A673 (cell line): ENCODE data around the gene BTBD8. TPM values are rescaled to one million over a fixed set of nuclear protein-coding genes. Genes with fewer than 3 reads are reported as not detected.

Experiments
- BruUV-seq: library from RNA; stranded (reverse); fragments of 400-500 nt; replicated peaks from 2 replicates; lab custom pipeline; 2021; lab: Mats Ljungman, UMichigan
- CTCF ChIA-PET: fragments of 300-600 bp; sonication (Branson Sonifier 250); formaldehyde crosslinking; loops from one replicate; lab custom pipeline; 2022; ENCODE audit warnings: antibody characterized with exemption; lab: Charles Lee
- POLR2A ChIA-PET: fragments of 300-600 bp; sonication (Branson Sonifier 250); formaldehyde crosslinking; loops from one replicate; lab custom pipeline; 2022; ENCODE audit warnings: antibody characterized with exemption; ENCODE audit not compliant: low non-redundant PET; lab: Charles Lee
- DNase-seq: peaks from one replicate; pipeline ENCODE4 v3.0.0-alpha.2; 2015; ENCODE audit warnings: low spot score
- H3K27ac ChIP-seq: fragments of 200-600 bp; sonication (generic); 2 replicates; pipeline ENCODE4 v1.5.1; 2016; ENCODE audit warnings: mixed run types, low read depth, mild to moderate bottlenecking, mixed read lengths, antibody characterized with exemption, low read length; ENCODE audit not compliant: poor library complexity, severe bottlenecking
- H3K27me3 ChIP-seq: fragments of 200-600 bp; sonication (generic); replicated peaks from 2 replicates; pipeline ENCODE4 v1.6.1; 2017; ENCODE audit warnings: mixed run types, low read depth, mild to moderate bottlenecking, mixed read lengths, antibody characterized with exemption, low read length; ENCODE audit not compliant: insufficient read depth, poor library complexity
- H3K36me3 ChIP-seq: fragments of 200-600 bp; sonication (generic); 2 replicates; pipeline ENCODE4 v1.6.1; 2016; ENCODE audit warnings: mixed run types, mild to moderate bottlenecking, mixed read lengths, antibody characterized with exemption, low read length; ENCODE audit not compliant: insufficient read depth, poor library complexity, severe bottlenecking
- H3K4me1 ChIP-seq: fragments of 200-600 bp; sonication (generic); 2 replicates; pipeline ENCODE4 v1.6.1; 2017; ENCODE audit warnings: mixed run types, mild to moderate bottlenecking, mixed read lengths, antibody characterized with exemption, low read length; ENCODE audit not compliant: insufficient read depth, poor library complexity, severe bottlenecking
- H3K4me3 ChIP-seq: fragments of 200-600 bp; sonication (generic); 2 replicates; pipeline ENCODE4 v1.5.1; 2016; ENCODE audit warnings: low read depth, mixed run types, mild to moderate bottlenecking, mixed read lengths, low read length; ENCODE audit not compliant: poor library complexity, severe bottlenecking
- H3K9me3 ChIP-seq: fragments of 200-600 bp; sonication (generic); 2 replicates; pipeline ENCODE4 v1.6.1; 2016; ENCODE audit warnings: mixed run types, low read depth, mild to moderate bottlenecking, mixed read lengths, antibody characterized with exemption, low read length; ENCODE audit not compliant: poor library complexity, severe bottlenecking
- EZH2 ChIP-seq: fragments of 200-600 bp; sonication (generic); IDR thresholded peaks from 2 replicates; pipeline ENCODE4 v1.6.1; 2017; ENCODE audit warnings: borderline replicate concordance, low read depth, mild to moderate bottlenecking, mixed read lengths, antibody characterized with exemption, low read length; ENCODE audit not compliant: poor library complexity, severe bottlenecking
- intact Hi-C: fragments of 100-400 bp; cut with micrococcal nuclease; formaldehyde crosslinking; loops from one replicate; pipeline ENCODE4 v1.10.0; 2022; ENCODE audit not compliant: unreplicated experiment
- total RNA-seq: library from RNA; stranded (reverse); gene quantifications from 2 replicates; pipeline ENCODE4 v1.2.3, GENCODE V29; 2021
- TF ChIP-seq, protein P1 (sequence below): fragments of 300-800, 200-600 bp; sonication (generic); conservative IDR thresholded peaks from 2 replicates; pipeline ENCODE4 v1.5.1; 2017; ENCODE audit warnings: low read depth, mild to moderate bottlenecking, antibody characterized with exemption, low read length, moderate library complexity, mixed read lengths

The BTBD8 gene
- total RNA-seq, 1 experiment from 2014 or later = 1.4 TPM

DNA sequence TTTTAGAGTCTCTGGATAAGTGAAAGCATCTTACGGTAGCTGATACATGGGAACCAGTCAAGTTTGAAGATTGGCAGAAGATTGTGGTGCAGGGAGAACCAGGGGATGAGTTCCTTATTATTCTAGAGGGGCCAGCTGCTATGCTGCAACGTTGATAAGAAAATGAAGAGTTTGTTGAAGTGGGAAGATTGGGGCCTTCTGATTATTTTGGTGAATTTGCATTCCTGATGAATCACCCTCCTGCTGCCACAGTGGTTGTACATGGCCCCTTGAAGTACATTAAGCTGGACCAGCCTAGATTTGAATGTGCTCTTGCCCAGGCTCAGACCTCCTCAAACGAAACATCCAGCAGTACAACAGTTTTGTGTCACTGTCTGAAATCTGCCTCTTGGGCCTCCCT is 45.9 kb downstream of the BTBD8 start:
- H3K27ac ChIP-seq = no peak overlapping the region
- no peaks in the 10 kb centered on the region for H3K9me3 ChIP-seq
- BruUV-seq = no TSS peak
- ChIA-PET CTCF (no interaction called here), POLR2A (no interaction called here)
- peaks cover 14% of the 10 kb centered on the region for H3K4me1 ChIP-seq
- no peaks in the 10 kb centered on the region for H3K27me3 ChIP-seq
- no peak for TF ChIP-seq EZH2
- TF ChIP-seq, protein P1, sequence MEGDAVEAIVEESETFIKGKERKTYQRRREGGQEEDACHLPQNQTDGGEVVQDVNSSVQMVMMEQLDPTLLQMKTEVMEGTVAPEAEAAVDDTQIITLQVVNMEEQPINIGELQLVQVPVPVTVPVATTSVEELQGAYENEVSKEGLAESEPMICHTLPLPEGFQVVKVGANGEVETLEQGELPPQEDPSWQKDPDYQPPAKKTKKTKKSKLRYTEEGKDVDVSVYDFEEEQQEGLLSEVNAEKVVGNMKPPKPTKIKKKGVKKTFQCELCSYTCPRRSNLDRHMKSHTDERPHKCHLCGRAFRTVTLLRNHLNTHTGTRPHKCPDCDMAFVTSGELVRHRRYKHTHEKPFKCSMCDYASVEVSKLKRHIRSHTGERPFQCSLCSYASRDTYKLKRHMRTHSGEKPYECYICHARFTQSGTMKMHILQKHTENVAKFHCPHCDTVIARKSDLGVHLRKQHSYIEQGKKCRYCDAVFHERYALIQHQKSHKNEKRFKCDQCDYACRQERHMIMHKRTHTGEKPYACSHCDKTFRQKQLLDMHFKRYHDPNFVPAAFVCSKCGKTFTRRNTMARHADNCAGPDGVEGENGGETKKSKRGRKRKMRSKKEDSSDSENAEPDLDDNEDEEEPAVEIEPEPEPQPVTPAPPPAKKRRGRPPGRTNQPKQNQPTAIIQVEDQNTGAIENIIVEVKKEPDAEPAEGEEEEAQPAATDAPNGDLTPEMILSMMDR = no peak
- intact Hi-C loops = no loop called here
- no peaks in the 10 kb centered on the region for H3K36me3 ChIP-seq
- no peak overlapping the region for H3K4me3 ChIP-seq
- no peak for DNase-seq

GRCh38 chr1:92134331-92134730 is 54.2 kb downstream of the BTBD8 start:
- Histone ChIP-seq H3K27ac (no peak overlapping the region), H3K4me3 (no peak overlapping the region), H3K27me3 (no peaks in the 10 kb centered on the region), H3K4me1 (no peaks in the 10 kb centered on the region), H3K9me3 (no peaks in the 10 kb centered on the region), H3K36me3 (no peaks in the 10 kb centered on the region)
- intact Hi-C loops = no loop called here
- CTCF ChIA-PET = no interaction called here
- no peak for DNase-seq
- TF ChIP-seq EZH2 = no peak
- TF ChIP-seq, protein P1 = no peak
- BruUV-seq = no TSS peak
- POLR2A ChIA-PET = no interaction called here

DNA sequence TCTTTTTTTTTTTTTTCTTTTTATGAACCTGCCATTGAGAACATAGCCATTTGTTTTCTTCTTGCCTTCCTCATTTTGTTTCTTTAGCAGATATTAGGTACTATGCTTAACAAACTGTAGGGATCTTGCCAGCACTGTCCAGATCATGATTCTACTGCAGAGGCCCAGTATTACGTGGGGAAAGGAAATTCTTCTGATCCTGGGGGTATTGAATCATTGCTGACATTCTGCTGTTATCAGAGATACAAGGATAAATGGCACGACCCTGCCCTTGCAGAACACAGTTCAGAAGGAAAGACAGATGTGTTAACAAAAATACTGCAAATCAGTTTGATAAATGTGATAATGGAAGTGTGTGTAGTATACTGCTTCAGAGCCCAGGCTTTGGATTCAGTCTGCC is 56.2 kb downstream of the BTBD8 start:
- no peak for DNase-seq
- intact Hi-C loops = no loop called here
- H3K4me3 ChIP-seq = no peak overlapping the region
- BruUV-seq = no TSS peak
- CTCF ChIA-PET = no interaction called here
- POLR2A ChIA-PET = no interaction called here
- H3K27ac ChIP-seq = no peak overlapping the region
- no peaks in the 10 kb centered on the region for H3K9me3 ChIP-seq
- H3K27me3 ChIP-seq = no peaks in the 10 kb centered on the region
- no peaks in the 10 kb centered on the region for H3K36me3 ChIP-seq
- no peak for TF ChIP-seq EZH2
- TF ChIP-seq, protein P1 = no peak
- H3K4me1 ChIP-seq = no peaks in the 10 kb centered on the region
